Fibroblast of villous mesenchyme (primary cell): ENCODE measurements around the gene ARHGAP12. TPM values are rescaled to one million over a fixed set of nuclear protein-coding genes. Genes with fewer than 3 reads are reported as not detected.
A peak's percentile ranks its signal among the peaks of the same experiment; 100 is the strongest.

ENCODE experiments used
- DNase-seq: peaks from one replicate; pipeline ENCODE4 v3.0.0-alpha.2; 2010; ENCODE audit warnings: low read depth
- H3K4me3 ChIP-seq: 2 replicates; pipeline ENCODE4 v1.5.1; 2011; ENCODE audit warnings: low read depth, mild to moderate bottlenecking, low read length
- CTCF ChIP-seq: IDR thresholded peaks from 2 replicates; pipeline ENCODE4 v1.5.1; 2012; ENCODE audit warnings: low read depth, mild to moderate bottlenecking, low read length; ENCODE audit not compliant: insufficient read depth
- total RNA-seq: library from RNA; depleted of rRNA; stranded (reverse); fragments of >200 nt; gene quantifications from 2 replicates; pipeline ENCODE4 v1.2.3, GENCODE V29; 2012

The ARHGAP12 gene
- total RNA-seq, 1 donor: 57.0 TPM

GRCh38 chr10:31822616-31823318, 105.9 kb downstream of the ARHGAP12 start:
- no peak for DNase-seq
- H3K4me3 ChIP-seq: no peak overlapping the region

DNA sequence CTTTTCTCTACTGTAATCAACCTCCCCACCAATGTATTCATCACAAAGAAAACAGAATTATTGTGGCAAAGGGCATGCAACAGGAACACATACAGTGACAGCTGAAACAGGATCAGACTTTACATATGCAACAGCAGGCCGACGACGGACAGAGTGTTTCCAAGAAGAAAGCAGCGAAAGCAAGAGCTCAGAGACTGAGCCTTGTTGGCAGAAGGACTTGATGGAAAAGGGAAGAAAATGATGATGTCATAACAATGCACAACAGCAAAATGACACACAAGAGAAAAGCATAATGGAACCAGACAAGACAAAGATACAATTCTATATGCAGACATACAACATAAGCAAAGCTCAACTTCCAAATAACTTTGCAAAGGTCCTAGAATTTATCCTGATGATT, 106.5 kb downstream of the ARHGAP12 start:
- TF ChIP-seq CTCF: no peak
- no peak overlapping the region for H3K4me3 ChIP-seq
- no peak for DNase-seq

More at GRCh38 chr10:31822616-31823318, 105.9 kb downstream of the ARHGAP12 start:
- TF ChIP-seq CTCF: no peak

- no peak overlapping the region for H3K4me3 ChIP-seq
- TF ChIP-seq CTCF: no peak
- DNase-seq: no peak
Measured at GRCh38 chr10:31820778-31821369, 107.8 kb downstream of the ARHGAP12 start.

DNA sequence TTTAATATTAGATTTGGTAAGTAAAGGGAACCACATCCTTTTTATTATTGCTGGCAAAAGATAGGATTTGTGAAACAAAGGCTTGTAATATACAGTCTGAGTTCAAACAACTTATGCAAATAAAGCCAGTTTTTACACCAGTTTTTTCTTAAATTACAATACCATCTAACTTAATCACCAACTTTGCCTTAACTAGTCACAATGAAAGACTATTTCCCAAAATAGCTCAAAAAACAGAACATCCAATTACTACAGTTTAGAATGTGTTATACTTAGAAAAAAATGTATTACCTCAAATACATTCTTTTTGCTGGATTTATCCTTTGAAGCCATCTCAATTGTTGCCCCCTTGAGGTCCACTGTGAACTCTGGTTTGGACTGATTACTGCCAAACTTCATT, 108.5 kb downstream of the ARHGAP12 start:
- DNase-seq: no peak
- H3K4me3 ChIP-seq: no peak overlapping the region
- TF ChIP-seq CTCF: no peak

DNA sequence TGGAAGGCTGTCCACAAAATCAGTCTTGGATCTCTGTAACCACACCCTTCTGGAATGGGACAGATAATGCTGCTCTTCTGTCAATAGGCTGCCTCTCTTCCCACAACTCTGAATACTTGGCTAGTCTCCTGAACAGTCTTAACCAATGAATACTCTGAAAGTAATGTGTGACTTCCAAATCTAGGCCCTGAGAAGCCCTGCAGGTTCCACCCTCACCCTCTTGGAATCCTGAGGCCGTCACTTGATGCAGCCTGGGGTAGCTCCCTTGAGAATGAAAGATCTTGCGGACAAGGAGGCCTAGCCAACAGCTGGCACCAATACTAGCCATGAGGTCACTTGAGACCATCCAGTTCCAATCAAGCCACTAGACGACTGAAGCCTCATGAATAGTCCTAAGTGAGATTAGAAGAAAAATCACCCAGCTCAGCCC, 109.2 kb downstream of the ARHGAP12 start:
- H3K4me3 ChIP-seq: no peak overlapping the region
- no peak for DNase-seq
- TF ChIP-seq CTCF: no peak

DNA sequence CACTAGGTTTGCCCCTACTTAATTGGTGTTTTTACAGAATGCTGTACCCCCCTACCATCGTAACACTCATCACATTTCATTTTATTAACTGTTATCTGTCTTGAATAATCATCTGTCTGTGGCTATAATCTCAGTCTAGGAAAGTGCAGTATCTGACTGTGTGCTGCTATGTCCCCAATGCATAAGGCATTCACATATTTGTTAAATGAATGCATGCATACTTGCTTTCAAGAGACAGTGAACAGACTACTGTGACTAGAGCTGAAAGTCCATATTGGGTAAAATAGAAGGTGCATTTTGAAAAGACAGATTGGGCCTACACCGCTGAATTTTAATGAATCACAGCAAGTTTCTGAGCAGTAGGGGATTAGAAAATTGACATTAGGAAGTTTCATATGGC, 112.3 kb downstream of the ARHGAP12 start:
- no peak for TF ChIP-seq CTCF
- peak; percentile 44 for DNase-seq
- H3K4me3 ChIP-seq: no peak overlapping the region
